ENCODE measurements around the gene CCDC27. TPM values are rescaled to one million over a fixed set of nuclear protein-coding genes. Genes with fewer than 3 reads are reported as not detected.

The CCDC27 gene
- total RNA-seq, 1 donor from 2014 or later = not detected

GRCh38 chr1:3745590-3746381, 6.5 kb upstream of the CCDC27 start:
- Histone ChIP-seq H3K79me2 (ENCODE audit: low read depth) (peaks cover 17% of the 10 kb centered on the region), H3K36me3 (no peaks in the 10 kb centered on the region), H3K27me3 (peaks cover 29% of the 10 kb centered on the region), H3K4me2 (peak overlapping the region; percentile 95), H3K9me3 (ENCODE audit: low read depth) (no peaks in the 10 kb centered on the region), H3K9ac (peak overlapping the region; percentile 65), H3F3A (ENCODE audit: low read depth) (no peaks in the 10 kb centered on the region), H2AFZ (replicated peaks) (no peak overlapping the region), H3K27ac (no peak overlapping the region), H3K4me1 (peaks cover 11% of the 10 kb centered on the region), H3K4me3 (peak overlapping the region; percentile 75), H4K20me1 (ENCODE audit: low read depth) (peaks cover 33% of the 10 kb centered on the region)
- H3K27me3 Mint-ChIP-seq (ENCODE audit: insufficient read depth, low read depth) = peaks cover 6% of the 10 kb centered on the region
- no peaks in the 10 kb centered on the region for H3K9me3 Mint-ChIP-seq
- H3K4me3 Mint-ChIP-seq = peak overlapping the region; percentile 92
- TF ChIP-seq EZH2 (IDR thresholded peaks at IDR 0.05) = no peak
- TF ChIP-seq EZH2phosphoT487 (IDR thresholded peaks at IDR 0.05) = no peak
- no peak for TF ChIP-seq CTCF (IDR thresholded peaks at IDR 0.05)
- H3K4me1 Mint-ChIP-seq = peaks cover 16% of the 10 kb centered on the region
- H3K36me3 Mint-ChIP-seq = peaks cover 8% of the 10 kb centered on the region
- H3K27ac Mint-ChIP-seq = no peak overlapping the region
- no peak for DNase-seq (ENCODE audit: low spot score)

- H3K9ac ChIP-seq = peak overlapping the region; percentile 65
- Mint-ChIP-seq H3K27ac (no peak overlapping the region), H3K4me1 (peaks cover 16% of the 10 kb centered on the region), H3K9me3 (no peaks in the 10 kb centered on the region), H3K36me3 (peaks cover 7% of the 10 kb centered on the region), H3K27me3 (ENCODE audit: insufficient read depth, low read depth) (peaks cover 6% of the 10 kb centered on the region), H3K4me3 (peak overlapping the region; percentile 92)
- no peak overlapping the region for H2AFZ ChIP-seq (replicated peaks)
- H3K9me3 ChIP-seq (ENCODE audit: low read depth) = no peaks in the 10 kb centered on the region
- peak; percentile 56 for DNase-seq (ENCODE audit: low spot score)
- no peak overlapping the region for H3K27ac ChIP-seq
- peaks cover 35% of the 10 kb centered on the region for H3K27me3 ChIP-seq
- no peaks in the 10 kb centered on the region for H3F3A ChIP-seq (ENCODE audit: low read depth)
- H3K4me2 ChIP-seq = peak overlapping the region; percentile 95
- H3K79me2 ChIP-seq (ENCODE audit: low read depth) = peaks cover 17% of the 10 kb centered on the region
- no peaks in the 10 kb centered on the region for H3K36me3 ChIP-seq
- H3K4me3 ChIP-seq = peak overlapping the region; percentile 75
- peaks cover 33% of the 10 kb centered on the region for H4K20me1 ChIP-seq (ENCODE audit: low read depth)
- peaks cover 11% of the 10 kb centered on the region for H3K4me1 ChIP-seq
- TF ChIP-seq EZH2phosphoT487 (IDR thresholded peaks at IDR 0.05) = no peak
- no peak for TF ChIP-seq CTCF (IDR thresholded peaks at IDR 0.05)
- TF ChIP-seq EZH2 (IDR thresholded peaks at IDR 0.05) = peak; percentile 59
These were observed 5.8 kb upstream of the CCDC27 start for GRCh38 chr1:3746389-3746829.

- Histone ChIP-seq H3K27ac (no peak overlapping the region), H3K79me2 (ENCODE audit: low read depth) (peaks cover 17% of the 10 kb centered on the region), H3K4me1 (peaks cover 11% of the 10 kb centered on the region), H3K36me3 (no peaks in the 10 kb centered on the region), H3K9me3 (ENCODE audit: low read depth) (no peaks in the 10 kb centered on the region), H3K4me3 (peak overlapping the region; percentile 75), H4K20me1 (ENCODE audit: low read depth) (peaks cover 33% of the 10 kb centered on the region), H2AFZ (replicated peaks) (no peak overlapping the region), H3K4me2 (peak overlapping the region; percentile 95), H3F3A (ENCODE audit: low read depth) (no peaks in the 10 kb centered on the region), H3K9ac (peak overlapping the region; percentile 65), H3K27me3 (peaks cover 39% of the 10 kb centered on the region)
- peaks cover 16% of the 10 kb centered on the region for H3K4me1 Mint-ChIP-seq
- H3K27ac Mint-ChIP-seq = no peak overlapping the region
- peaks cover 6% of the 10 kb centered on the region for H3K27me3 Mint-ChIP-seq (ENCODE audit: insufficient read depth, low read depth)
- peak; percentile 90 for DNase-seq (ENCODE audit: low spot score)
- H3K4me3 Mint-ChIP-seq = peak overlapping the region; percentile 92
- peaks cover 3% of the 10 kb centered on the region for H3K36me3 Mint-ChIP-seq
- TF ChIP-seq CTCF (IDR thresholded peaks at IDR 0.05) = no peak
- peak; percentile 30 for TF ChIP-seq EZH2phosphoT487 (IDR thresholded peaks at IDR 0.05)
- TF ChIP-seq EZH2 (IDR thresholded peaks at IDR 0.05) = peak; percentile 54
- no peaks in the 10 kb centered on the region for H3K9me3 Mint-ChIP-seq
These were observed 5.3 kb upstream of the CCDC27 start for GRCh38 chr1:3746830-3747521.

Measured in neural progenitor cell (in vitro differentiated cells).